ENCODE results near the gene ISM2.

GRCh38 chr14:77455966-77456640 lies 42.5 kb downstream of the ISM2 start:
- TF ChIP-seq CTCF (IDR thresholded peaks at IDR 0.05) (no peak), POLR2A (IDR thresholded peaks at IDR 0.05) (no peak), POLR2AphosphoS5 (IDR thresholded peaks at IDR 0.05) (no peak)
